Neural cell (in vitro differentiated cells): ENCODE data around the gene SLC25A4. TPM values are rescaled to one million over a fixed set of nuclear protein-coding genes. Genes with fewer than 3 reads are reported as not detected.

Experiments used
- H2AFZ ChIP-seq: fragments of 200-600, 300-800 bp; sonication (generic), shearing (Covaris generic); 2 replicates; pipeline ENCODE4 v1.6.0; 2014; ENCODE audit warnings: low read depth, mild to moderate bottlenecking, antibody characterized with exemption, low read length, moderate library complexity
- H3F3A ChIP-seq: fragments of 200-600 bp; shearing (Covaris generic); 2 replicates; pipeline ENCODE4 v1.6.1; 2016; ENCODE audit warnings: mild to moderate bottlenecking, moderate library complexity, mixed read lengths, antibody characterized with exemption, low read length; ENCODE audit not compliant: insufficient read depth, poor library complexity, severe bottlenecking
- H3K27ac ChIP-seq: fragments of 200-600, 300-800 bp; sonication (generic), shearing (Covaris generic); 2 replicates; pipeline ENCODE4 v1.5.1; 2014; ENCODE audit warnings: mild to moderate bottlenecking, low read length, moderate library complexity
- H3K27me3 ChIP-seq: fragments of 300-800, 200-600 bp; sonication (generic), shearing (Covaris generic); 2 replicates; pipeline ENCODE4 v1.6.0; 2014; ENCODE audit warnings: mild to moderate bottlenecking, low read depth, low read length, moderate library complexity; ENCODE audit not compliant: insufficient read depth
- H3K36me3 ChIP-seq: fragments of 300-800, 200-600 bp; sonication (generic), shearing (Covaris generic); 2 replicates; pipeline ENCODE4 v1.5.1; 2014; ENCODE audit warnings: mild to moderate bottlenecking, antibody characterized with exemption, low read length, moderate library complexity; ENCODE audit not compliant: insufficient read depth
- H3K4me2 ChIP-seq: fragments of 300-800, 200-600 bp; sonication (generic), shearing (Covaris generic); 2 replicates; pipeline ENCODE4 v1.6.0; 2014; ENCODE audit warnings: mild to moderate bottlenecking, low read length
- H3K4me3 ChIP-seq: fragments of 300-800, 200-600 bp; sonication (generic), shearing (Covaris generic); 2 replicates; pipeline ENCODE4 v1.5.1; 2014; ENCODE audit warnings: mild to moderate bottlenecking, low read length, moderate library complexity
- H3K79me2 ChIP-seq: fragments of 200-600 bp; shearing (Covaris generic); replicated peaks from 2 replicates; pipeline ENCODE4 v1.6.0; 2014; ENCODE audit warnings: mild to moderate bottlenecking, low read length, moderate library complexity; ENCODE audit not compliant: insufficient read depth
- H3K9ac ChIP-seq: fragments of 300-800, 200-600 bp; sonication (generic), shearing (Covaris generic); 2 replicates; pipeline ENCODE4 v1.6.1; 2016; ENCODE audit warnings: mild to moderate bottlenecking, low read length, mixed read lengths
- H3K9me2 ChIP-seq: fragments of 200-600 bp; shearing (Covaris generic); 2 replicates; pipeline ENCODE4 v1.6.1; 2016; ENCODE audit warnings: mild to moderate bottlenecking, low read length, mixed read lengths; ENCODE audit not compliant: insufficient read depth
- H3K9me3 ChIP-seq: fragments of 200-600, 300-800 bp; sonication (generic), shearing (Covaris generic); 2 replicates; pipeline ENCODE4 v1.6.1; 2016; ENCODE audit warnings: mild to moderate bottlenecking, mixed run types, low read length, moderate library complexity, mixed read lengths
- H4K20me1 ChIP-seq: fragments of 200-600 bp; shearing (Covaris generic); 2 replicates; pipeline ENCODE4 v1.6.1; 2016; ENCODE audit warnings: mild to moderate bottlenecking, mixed run types; ENCODE audit not compliant: insufficient read depth
- CTCF ChIP-seq: fragments of 450-650 bp; IDR thresholded peaks from 2 replicates; pipeline ENCODE4 v1.5.1; 2014; ENCODE audit warnings: antibody characterized with exemption, mild to moderate bottlenecking, moderate library complexity; ENCODE audit not compliant: poor library complexity, severe bottlenecking
- EP300 ChIP-seq: fragments of 450-650 bp; conservative IDR thresholded peaks from 2 replicates; pipeline ENCODE4 v1.6.1; 2014; ENCODE audit warnings: antibody characterized with exemption, mild to moderate bottlenecking, moderate library complexity; ENCODE audit not compliant: poor library complexity, severe bottlenecking
- EZH2 ChIP-seq: fragments of 200-600, 300-800 bp; shearing (Covaris generic), sonication (generic); IDR thresholded peaks from 2 replicates; pipeline ENCODE4 v1.6.1; 2014; ENCODE audit warnings: antibody characterized with exemption, low read length, borderline replicate concordance, mild to moderate bottlenecking; ENCODE audit not compliant: insufficient read depth, poor library complexity, severe bottlenecking
- MXI1 ChIP-seq: fragments of 450-650 bp; conservative IDR thresholded peaks from 2 replicates; pipeline ENCODE4 v1.6.1; 2014; ENCODE audit warnings: antibody characterized with exemption, mild to moderate bottlenecking; ENCODE audit not compliant: poor library complexity, severe bottlenecking
- POLR2AphosphoS5 ChIP-seq: IDR thresholded peaks from 2 replicates; pipeline ENCODE4 v1.6.1; 2012
- RAD21 ChIP-seq: fragments of 450-650 bp; conservative IDR thresholded peaks from 2 replicates; pipeline ENCODE4 v1.6.1; 2014; ENCODE audit warnings: antibody characterized with exemption, mild to moderate bottlenecking, moderate library complexity
- REST ChIP-seq: IDR thresholded peaks from 2 replicates; pipeline ENCODE4 v1.6.1; 2012; ENCODE audit warnings: borderline replicate concordance
- SMC3 ChIP-seq: fragments of 450-650 bp; conservative IDR thresholded peaks from 2 replicates; pipeline ENCODE4 v1.6.1; 2014; ENCODE audit warnings: antibody characterized with exemption, mild to moderate bottlenecking, moderate library complexity; ENCODE audit not compliant: poor library complexity
- TAF1 ChIP-seq: IDR thresholded peaks from 2 replicates; pipeline ENCODE4 v1.6.1; 2012; ENCODE audit warnings: low read depth
- polyA plus RNA-seq: library from polyadenylated mRNA; depleted of rRNA; stranded (reverse); fragments of >200 nt; gene quantifications from 2 replicates; pipeline ENCODE4 v1.2.3, GENCODE V29; 2014

The SLC25A4 gene
- polyA plus RNA-seq, 1 donor from 2014 or later, result 140 TPM

DNA sequence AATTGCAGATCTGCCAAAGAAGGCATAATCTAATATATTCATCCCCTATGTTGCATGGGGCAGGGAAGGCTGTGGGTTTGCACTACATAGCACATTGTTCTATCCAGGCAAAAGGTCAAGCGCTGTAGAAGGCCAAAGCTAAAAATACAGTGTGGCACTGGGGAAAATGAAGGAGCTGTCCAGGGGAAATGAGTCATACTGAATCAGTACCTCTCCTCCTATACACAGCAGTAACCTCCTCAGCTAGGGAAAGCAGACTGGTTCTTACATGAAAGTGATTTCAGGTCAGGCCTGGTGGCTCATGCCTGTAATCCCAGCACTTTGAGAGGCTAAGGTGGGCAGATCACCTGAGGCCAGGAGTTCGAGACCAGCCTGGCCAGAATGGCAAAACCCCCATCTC lies 31.0 kb upstream of the SLC25A4 start (continued):
- no peak for TF ChIP-seq REST
- TF ChIP-seq MXI1, result no peak

DNA sequence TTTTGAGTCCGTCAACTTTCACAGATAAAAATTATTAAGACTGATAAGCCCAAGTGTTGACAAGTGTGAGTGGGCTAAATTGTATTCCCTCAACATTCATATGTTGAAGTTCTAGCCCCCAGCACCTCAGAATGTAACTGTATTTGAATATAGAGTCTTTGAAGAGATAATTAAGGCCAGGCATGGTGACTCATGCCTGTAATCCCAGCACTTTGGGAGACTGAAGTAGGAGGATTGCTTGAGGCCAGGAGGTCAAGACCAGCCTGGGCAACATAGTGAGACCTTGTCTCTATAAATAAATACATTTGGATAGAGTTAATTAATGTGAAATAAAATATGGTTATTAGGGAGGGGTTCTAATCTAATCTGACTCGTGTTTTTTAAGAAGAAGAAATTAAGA lies 29.7 kb upstream of the SLC25A4 start:
- Histone ChIP-seq H3K9me2 (no peaks in the 10 kb centered on the region), H3K36me3 (no peaks in the 10 kb centered on the region), H3K9ac (no peak overlapping the region), H2AFZ (no peak overlapping the region), H4K20me1 (no peaks in the 10 kb centered on the region), H3K4me3 (no peak overlapping the region), H3K4me2 (no peak overlapping the region), H3K9me3 (no peaks in the 10 kb centered on the region), H3F3A (no peaks in the 10 kb centered on the region), H3K79me2 (no peaks in the 10 kb centered on the region), H3K27ac (no peak overlapping the region), H3K27me3 (no peaks in the 10 kb centered on the region)
- no peak for TF ChIP-seq EZH2
- TF ChIP-seq REST, result no peak
- TF ChIP-seq SMC3, result no peak
- no peak for TF ChIP-seq CTCF
- TF ChIP-seq EP300, result no peak
- no peak for TF ChIP-seq TAF1
- no peak for TF ChIP-seq RAD21

DNA sequence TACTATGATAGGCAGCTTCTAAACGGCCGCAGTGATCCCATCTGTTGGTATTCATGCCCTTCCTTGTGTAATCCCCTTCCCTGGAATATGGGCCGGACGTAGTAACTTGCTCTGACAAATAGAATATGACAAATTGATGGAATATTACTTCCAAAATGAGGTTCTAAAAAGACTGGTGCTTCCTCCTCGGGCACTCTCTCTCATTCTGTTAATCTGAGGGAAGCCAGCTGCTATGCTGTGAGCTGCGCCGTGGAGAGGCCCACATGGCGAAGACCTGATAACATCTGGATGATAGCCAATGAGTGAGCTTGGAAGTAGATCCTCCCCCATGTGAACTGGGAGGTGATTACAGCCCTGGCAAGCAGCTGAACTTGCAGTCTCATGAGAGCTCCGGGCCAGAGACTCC lies 27.2 kb upstream of the SLC25A4 start:
- H3K9ac ChIP-seq, result no peak overlapping the region
- no peaks in the 10 kb centered on the region for H3K9me3 ChIP-seq
- no peaks in the 10 kb centered on the region for H3K9me2 ChIP-seq
- no peaks in the 10 kb centered on the region for H3K79me2 ChIP-seq
- no peaks in the 10 kb centered on the region for H4K20me1 ChIP-seq
- no peak overlapping the region for H2AFZ ChIP-seq
- H3K4me3 ChIP-seq, result no peak overlapping the region
- no peak overlapping the region for H3K4me2 ChIP-seq
- TF ChIP-seq MXI1 (no peak), RAD21 (no peak), REST (no peak), EP300 (no peak), EZH2 (no peak), CTCF (no peak), TAF1 (no peak), SMC3 (no peak), POLR2AphosphoS5 (no peak)
- no peak overlapping the region for H3K27ac ChIP-seq
- H3F3A ChIP-seq, result no peaks in the 10 kb centered on the region
- H3K27me3 ChIP-seq, result no peaks in the 10 kb centered on the region
- no peaks in the 10 kb centered on the region for H3K36me3 ChIP-seq
